GM12874 (cell line): Measurements from ENCODE around the gene HDAC6.

ENCODE experiments used
- CTCF ChIP-seq: IDR thresholded peaks from 2 replicates; pipeline ENCODE4 v1.5.1; 2011; ENCODE audit warnings: low read depth, mild to moderate bottlenecking, control low read depth, low read length, moderate library complexity; ENCODE audit not compliant: insufficient read depth

The HDAC6 gene

GRCh38 chrX:48818098-48818497 is 16.2 kb downstream of the HDAC6 start:
- TF ChIP-seq CTCF: no peak

- no peak for TF ChIP-seq CTCF
Measured at GRCh38 chrX:48818866-48819265, 17.0 kb downstream of the HDAC6 start.

- TF ChIP-seq CTCF: no peak
Measured at GRCh38 chrX:48823053-48823452, 21.2 kb downstream of the HDAC6 start.

GRCh38 chrX:48824066-48824465 is 22.2 kb downstream of the HDAC6 start:
- TF ChIP-seq CTCF: no peak

GRCh38 chrX:48826135-48826875 is 24.4 kb downstream of the HDAC6 start, which contains the start of gene ERAS:
Gene ERAS (plus strand): TSS chrX:48826513. CDS start chrX:48829124, 2,611 bp downstream.
- TF ChIP-seq CTCF: no peak

GRCh38 chrX:48826876-48827653 is 25.2 kb downstream of the HDAC6 start:
- no peak for TF ChIP-seq CTCF

GRCh38 chrX:48827654-48827968 is 25.7 kb downstream of the HDAC6 start:
- TF ChIP-seq CTCF: no peak
